B cell (primary cell): ENCODE measurements around the gene FLT1. TPM values are rescaled to one million over a fixed set of nuclear protein-coding genes. Genes with fewer than 3 reads are reported as not detected.

Source experiments
- ATAC-seq: fragments of 200-7000 bp; cut with Tn5 transposase; one replicate; pipeline ENCODE4 v1.10.0; 2021; ENCODE audit warnings: low read depth, mild to moderate bottlenecking, moderate number of reproducible peaks, moderate library complexity
- CTCF ChIA-PET: fragments of 350-600 bp; sonication (Branson Sonifier 250); formaldehyde crosslinking; loops from one replicate; lab custom pipeline; 2021; ENCODE audit warnings: antibody characterized with exemption, inconsistent platforms; lab: Charles Lee
- POLR2A ChIA-PET: fragments of 350-600 bp; sonication (Branson Sonifier 250); formaldehyde crosslinking; loops from one replicate; lab custom pipeline; 2021; ENCODE audit warnings: antibody characterized with exemption; lab: Charles Lee
- DNase-seq: peaks from one replicate; pipeline ENCODE4 v3.0.0; 2013
- H2AFZ ChIP-seq: 2 replicates; pipeline ENCODE4 v1.6.1; 2012; ENCODE audit warnings: mild to moderate bottlenecking, low read depth, low read length; ENCODE audit not compliant: insufficient read depth, poor library complexity, severe bottlenecking
- H3K27ac ChIP-seq, 2 donors: 1 replicate in 1 of 2; 2 replicates in 1 of 2; pipeline ENCODE4 v1.5.1; 2012 to 2013; ENCODE audit warnings: low read length in 2 of 2, mild to moderate bottlenecking in 2 of 2, moderate library complexity in 1 of 2
- H3K27me3 ChIP-seq, 4 experiments: fragments of 200-600 bp in 1 of 4; sonication (generic) in 1 of 4; replicated peaks in 1 of 4; 1 replicate in 2 of 4; 2 replicates in 2 of 4; pipeline versions ENCODE4 v1.6.1 to v1.7.0; 2013 to 2016; ENCODE audit warnings: low read length in 3 of 4, mild to moderate bottlenecking in 2 of 4, mixed read lengths in 1 of 4, moderate library complexity in 1 of 4; ENCODE audit not compliant: insufficient read depth in 4 of 4, control insufficient read depth in 3 of 4; ENCODE audit errors: control extremely low read depth in 1 of 4
- H3K36me3 ChIP-seq, 2 experiments: replicated peaks in 1 of 2; 1 replicate in 1 of 2; 2 replicates in 1 of 2; pipeline versions ENCODE4 v1.6.1 to v1.7.1; 2013; ENCODE audit warnings: low read length in 1 of 2; ENCODE audit not compliant: insufficient read depth in 2 of 2, control insufficient read depth in 1 of 2; ENCODE audit errors: control extremely low read depth in 1 of 2, extremely low read depth in 1 of 2
- H3K4me1 ChIP-seq, 2 donors: fragments of 200-600 bp in 1 of 2; sonication (generic) in 1 of 2; 1 replicate in 1 of 2; 2 replicates in 1 of 2; pipeline versions ENCODE4 v1.5.1 to v1.6.1; 2013 to 2017; ENCODE audit warnings: low read length in 2 of 2; ENCODE audit not compliant: control insufficient read depth in 2 of 2, insufficient read depth in 2 of 2
- H3K4me2 ChIP-seq: replicated peaks from 2 replicates; pipeline ENCODE3; 2012; ENCODE audit warnings: mild to moderate bottlenecking, low read depth, low read length; ENCODE audit not compliant: poor library complexity, severe bottlenecking
- H3K4me3 ChIP-seq, 5 experiments: fragments of 200-600 bp in 1 of 5; sonication (generic) in 1 of 5; 1 replicate in 3 of 5; 2 replicates in 2 of 5; pipeline versions ENCODE4 v1.5.1 to v1.7.0; 2011 to 2016; ENCODE audit warnings: low read length in 4 of 5, mild to moderate bottlenecking in 4 of 5, low read depth in 2 of 5, control low read depth in 1 of 5, moderate library complexity in 1 of 5; ENCODE audit not compliant: insufficient read depth in 1 of 5; ENCODE audit errors: control extremely low read depth in 1 of 5, extremely low read depth in 1 of 5
- H3K79me2 ChIP-seq: fragments of 200-600 bp; sonication (generic); one replicate; pipeline ENCODE4 v1.6.0; 2016; ENCODE audit warnings: low read length; ENCODE audit not compliant: control insufficient read depth, insufficient read depth
- H3K9ac ChIP-seq: fragments of 200-600 bp; sonication (generic); 2 replicates; pipeline ENCODE4 v1.6.1; 2017; ENCODE audit warnings: mild to moderate bottlenecking, low read length, moderate library complexity
- H3K9me3 ChIP-seq, 3 donors: one replicate each; pipeline versions ENCODE4 v1.6.1 to v1.7.1; 2013; ENCODE audit warnings: low read length in 2 of 3; ENCODE audit not compliant: control insufficient read depth in 2 of 3, insufficient read depth in 1 of 3; ENCODE audit errors: control extremely low read depth in 1 of 3
- H4K20me1 ChIP-seq: 2 replicates; pipeline ENCODE4 v1.6.0; 2012; ENCODE audit warnings: mild to moderate bottlenecking, low read length; ENCODE audit not compliant: insufficient read depth, control insufficient read depth, poor library complexity, severe bottlenecking
- H3K27ac Mint-ChIP-seq: one replicate; pipeline ENCODE4 v1.8.0; 2021; ENCODE audit warnings: mixed read lengths
- H3K27me3 Mint-ChIP-seq: one replicate; pipeline ENCODE4 v1.8.0; 2021; ENCODE audit warnings: mixed read lengths
- H3K4me1 Mint-ChIP-seq: one replicate; pipeline ENCODE4 v1.8.0; 2021; ENCODE audit warnings: mixed read lengths
- H3K4me3 Mint-ChIP-seq: one replicate; pipeline ENCODE4 v1.8.0; 2021; ENCODE audit warnings: mixed read lengths
- H3K9me3 Mint-ChIP-seq: one replicate; pipeline ENCODE4 v1.8.0; 2022; ENCODE audit warnings: mixed read lengths; ENCODE audit not compliant: insufficient read depth
- EZH2 ChIP-seq: IDR thresholded peaks from 2 replicates; pipeline ENCODE4 v1.6.1; 2012; ENCODE audit warnings: borderline replicate concordance, low read depth, mild to moderate bottlenecking, moderate library complexity, low read length; ENCODE audit not compliant: insufficient read depth, poor library complexity, severe bottlenecking
- WGBS: methylation state at CpG from one replicate; pipeline ENCODE4 v1.1.5; 2013; ENCODE audit warnings: missing lambda C conversion rate; ENCODE audit not compliant: insufficient coverage; 5-methylcytosine and 5-hydroxymethylcytosine counted together
- intact Hi-C: fragments of 100-400 bp; cut with micrococcal nuclease; formaldehyde crosslinking; loops from one replicate; pipeline ENCODE4 v1.10.0; 2022
- polyA plus RNA-seq: library from polyadenylated mRNA; depleted of rRNA; stranded (reverse); fragments of >200 nt; gene quantifications from 2 replicates; pipeline ENCODE4 v1.2.3, GENCODE V29; 2012
- total RNA-seq, 2 donors: library from RNA; stranded (reverse); fragments of 120-200 nt in 1 of 2; gene quantifications; 1 replicate in 1 of 2; 2 replicates in 1 of 2; pipeline versions ENCODE4 v1.2.3 to v1.2.4, GENCODE V29; 2013 to 2022
- TF ChIP-seq, protein P1 (sequence below): fragments of 200-600 bp; IDR thresholded peaks from one replicate; pipeline ENCODE4 v1.8.0; 2022; ENCODE audit warnings: antibody characterized with exemption, mild to moderate bottlenecking

Gene FLT1
- total and polyA plus RNA-seq, 2 donors (not counting 1 experiment from before 2014, with no cell fraction given), result 1.1 to 1.2 TPM

DNA sequence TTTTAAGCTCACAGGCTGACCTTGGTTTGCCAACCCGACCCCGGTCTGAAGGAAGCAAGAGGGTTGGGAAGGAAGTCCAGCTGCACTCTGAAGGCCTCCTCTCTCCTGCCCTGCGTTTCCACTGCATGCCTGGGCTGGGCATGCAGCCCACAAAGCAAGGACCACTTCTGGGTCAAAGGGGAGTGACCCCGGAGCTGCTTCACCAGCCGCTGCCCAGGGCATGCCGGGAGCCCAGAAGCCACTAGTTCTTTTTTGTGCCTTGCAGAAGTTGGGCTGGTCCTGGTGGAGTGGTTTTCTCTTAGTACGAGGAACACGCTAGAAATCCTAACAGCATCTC is 166.7 kb downstream of the FLT1 start:
- no peak overlapping the region for H3K4me3 Mint-ChIP-seq
- CTCF ChIA-PET, result interaction anchor here (1.5 kb wide), 1 partner anchor 10 kb away, joined by 3 read pairs; no protein-coding TSS in a partner anchor
- DNase-seq (no peak), ATAC-seq (no peak)
- no peaks in the 10 kb centered on the region for H3K27me3 Mint-ChIP-seq
- H3K9ac ChIP-seq, result no peak overlapping the region
- TF ChIP-seq, protein P1, sequence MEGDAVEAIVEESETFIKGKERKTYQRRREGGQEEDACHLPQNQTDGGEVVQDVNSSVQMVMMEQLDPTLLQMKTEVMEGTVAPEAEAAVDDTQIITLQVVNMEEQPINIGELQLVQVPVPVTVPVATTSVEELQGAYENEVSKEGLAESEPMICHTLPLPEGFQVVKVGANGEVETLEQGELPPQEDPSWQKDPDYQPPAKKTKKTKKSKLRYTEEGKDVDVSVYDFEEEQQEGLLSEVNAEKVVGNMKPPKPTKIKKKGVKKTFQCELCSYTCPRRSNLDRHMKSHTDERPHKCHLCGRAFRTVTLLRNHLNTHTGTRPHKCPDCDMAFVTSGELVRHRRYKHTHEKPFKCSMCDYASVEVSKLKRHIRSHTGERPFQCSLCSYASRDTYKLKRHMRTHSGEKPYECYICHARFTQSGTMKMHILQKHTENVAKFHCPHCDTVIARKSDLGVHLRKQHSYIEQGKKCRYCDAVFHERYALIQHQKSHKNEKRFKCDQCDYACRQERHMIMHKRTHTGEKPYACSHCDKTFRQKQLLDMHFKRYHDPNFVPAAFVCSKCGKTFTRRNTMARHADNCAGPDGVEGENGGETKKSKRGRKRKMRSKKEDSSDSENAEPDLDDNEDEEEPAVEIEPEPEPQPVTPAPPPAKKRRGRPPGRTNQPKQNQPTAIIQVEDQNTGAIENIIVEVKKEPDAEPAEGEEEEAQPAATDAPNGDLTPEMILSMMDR, result no peak
- no peak for TF ChIP-seq EZH2
- H3K36me3 ChIP-seq, result no peaks in the 10 kb centered on the region
- no peak overlapping the region for H3K27ac Mint-ChIP-seq
- no peaks in the 10 kb centered on the region for H3K9me3 ChIP-seq
- WGBS, result 91% methylated on average over 5 of the region's 8 CpGs
- peaks cover 5% of the 10 kb centered on the region for H3K4me1 Mint-ChIP-seq
- H3K27me3 ChIP-seq, result no peaks in the 10 kb centered on the region
- POLR2A ChIA-PET, result no interaction called here
- H2AFZ ChIP-seq, result no peak overlapping the region
- no peak overlapping the region for H3K4me2 ChIP-seq
- H3K79me2 ChIP-seq, result no peaks in the 10 kb centered on the region
- no peak overlapping the region for H3K27ac ChIP-seq
- intact Hi-C loops, result no loop called here
- H3K9me3 Mint-ChIP-seq, result no peaks in the 10 kb centered on the region
- peaks cover 10 to 12% of the 10 kb centered on the region in 2 donors for H3K4me1 ChIP-seq
- H3K4me3 ChIP-seq, result no peak overlapping the region
- no peaks in the 10 kb centered on the region for H4K20me1 ChIP-seq

DNA sequence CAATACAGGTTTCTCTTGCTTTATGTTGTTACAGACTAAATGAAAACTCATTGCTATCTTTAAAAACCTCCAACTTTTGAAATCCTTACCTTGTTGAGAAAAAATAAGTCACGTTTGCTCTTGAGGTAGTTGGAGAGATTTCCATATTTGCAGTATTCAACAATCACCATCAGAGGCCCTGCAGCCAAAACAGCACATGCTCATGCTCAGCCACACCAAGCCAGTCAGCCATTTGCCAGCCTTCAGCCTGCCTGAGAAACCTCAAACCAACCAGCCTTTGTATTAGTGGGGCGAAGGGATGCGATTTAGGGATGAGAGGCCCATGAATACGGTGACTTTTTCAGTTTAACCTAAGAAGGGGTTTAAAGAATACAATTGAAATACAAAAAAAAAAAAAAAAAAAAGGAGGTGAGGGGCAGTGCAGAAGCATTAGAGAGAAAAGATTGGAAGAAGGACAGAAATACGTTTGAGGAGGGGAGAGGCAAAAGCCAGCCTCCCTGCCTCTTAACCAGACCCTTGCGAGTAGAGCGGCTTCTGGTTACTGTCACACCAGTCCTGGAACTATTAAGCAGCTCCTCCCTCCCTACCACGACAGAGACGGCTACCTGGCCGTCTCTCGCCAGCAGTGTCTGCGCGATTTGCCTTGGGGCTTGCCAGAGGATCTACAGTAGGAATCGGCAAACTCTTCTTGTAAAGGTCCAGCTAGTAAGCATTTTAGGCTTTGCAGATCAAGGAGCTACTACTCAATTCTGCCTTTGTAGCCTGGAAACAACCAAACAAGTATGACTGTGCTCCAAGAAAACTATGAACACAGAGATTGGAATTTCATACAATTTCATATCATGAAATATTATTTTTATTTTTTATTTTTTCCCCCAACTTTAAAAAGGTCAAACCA is 167.3 kb downstream of the FLT1 start:
- CTCF ChIA-PET, result interaction anchor here (1.5 kb wide), 1 partner anchor 11 kb away, joined by 3 read pairs; no protein-coding TSS in a partner anchor
- Mint-ChIP-seq H3K27ac (no peak overlapping the region), H3K4me1 (peaks cover 5% of the 10 kb centered on the region), H3K9me3 (no peaks in the 10 kb centered on the region), H3K4me3 (no peak overlapping the region), H3K27me3 (no peaks in the 10 kb centered on the region)
- DNase-seq, result no peak
- H3K36me3 ChIP-seq, result no peaks in the 10 kb centered on the region
- intact Hi-C loops, result no loop called here
- TF ChIP-seq, protein P1, result no peak
- TF ChIP-seq EZH2, result no peak
- no peak overlapping the region for H2AFZ ChIP-seq
- peaks cover 10 to 12% of the 10 kb centered on the region in 2 donors for H3K4me1 ChIP-seq
- H3K4me2 ChIP-seq, result no peak overlapping the region
- no peaks in the 10 kb centered on the region for H3K27me3 ChIP-seq
- ATAC-seq, result no peak
- POLR2A ChIA-PET, result no interaction called here
- no peaks in the 10 kb centered on the region for H3K9me3 ChIP-seq
- WGBS, result 98% methylated on average over 9 of the region's 14 CpGs
- no peaks in the 10 kb centered on the region for H3K79me2 ChIP-seq
- H3K4me3 ChIP-seq, result no peak overlapping the region
- no peak overlapping the region for H3K27ac ChIP-seq
- H3K9ac ChIP-seq, result no peak overlapping the region
- H4K20me1 ChIP-seq, result no peaks in the 10 kb centered on the region
